A549 (cell line): ENCODE results near the gene SNAPC2. TPM values are rescaled to one million over a fixed set of nuclear protein-coding genes. Genes with fewer than 3 reads are reported as not detected.

Source experiments
- ATAC-seq, 2 experiments: fragments of 200-7000 bp in 1 of 2; fragments of >200 bp in 1 of 2; cut with Nextera tagmentation in 1 of 2; cut with Tn5 transposase in 1 of 2; 3 replicates each; pipeline versions ENCODE4 v1.8.0 to v1.9.1; 2018 to 2020; ENCODE audit warnings: mild to moderate bottlenecking in 1 of 2, moderate library complexity in 1 of 2
- CTCF ChIA-PET: fragments of 300-600 bp; sonication (Branson Sonifier 250); formaldehyde crosslinking; extraction: SDS; loops from one replicate; lab custom pipeline; 2021; ENCODE audit warnings: antibody characterized with exemption, inconsistent platforms; lab: Yijun Ruan, JAX
- POLR2A ChIA-PET: fragments of 350-600 bp; formaldehyde crosslinking; extraction: SDS; loops from one replicate; lab custom pipeline; 2021; ENCODE audit warnings: antibody characterized with exemption, inconsistent platforms; lab: Yijun Ruan, JAX
- DNase-seq, 2 experiments: peaks; one replicate each; pipeline versions ENCODE4 v3.0.0 to v3.0.0-alpha.2; 2011 to 2016; ENCODE audit warnings: low read depth in 1 of 2, low spot score in 1 of 2
- FAIRE-seq: peaks from 2 replicates; lab custom pipeline; 2011; peaks lifted over from hg19 to GRCh38; lab: Jason Lieb, UNC
- H3K27ac ChIP-seq, 2 experiments: fragments of >200 bp; sonication (Bioruptor Twin); formaldehyde crosslinking; 3 replicates each; pipeline ENCODE4 v1.5.1; 2016 to 2017
- H3K4me1 ChIP-seq: fragments of >200 bp; sonication (Bioruptor Twin); formaldehyde crosslinking; 3 replicates; pipeline ENCODE4 v1.6.1; 2016
- H3K4me2 ChIP-seq: fragments of >200 bp; sonication (Bioruptor Twin); formaldehyde crosslinking; 3 replicates; pipeline ENCODE4 v1.6.1; 2016
- H3K4me3 ChIP-seq: fragments of >200 bp; sonication (Bioruptor Twin); formaldehyde crosslinking; 3 replicates; pipeline ENCODE4 v1.5.1; 2016
- H3K9me3 ChIP-seq: fragments of >200 bp; sonication (Bioruptor Twin); formaldehyde crosslinking; 3 replicates; pipeline ENCODE4 v1.6.1; 2016
- BHLHE40 ChIP-seq: IDR thresholded peaks from 2 replicates; pipeline ENCODE4 v1.6.1; 2012; ENCODE audit warnings: low read depth, low read length, inconsistent platforms
- CBX8 ChIP-seq: fragments of 200-600 bp; sonication (generic); IDR thresholded peaks from 2 replicates; pipeline ENCODE4 v1.6.1; 2016
- EHMT2 ChIP-seq: fragments of 200-600 bp; sonication (generic); IDR thresholded peaks from 2 replicates; pipeline ENCODE4 v1.6.1; 2016; ENCODE audit warnings: antibody characterized with exemption, low read depth, mild to moderate bottlenecking, moderate library complexity
- EP300 ChIP-seq, 2 experiments: fragments of >200 bp; sonication (Bioruptor Twin); formaldehyde crosslinking; IDR thresholded peaks; 2 replicates in 1 of 2; 3 replicates in 1 of 2; pipeline ENCODE4 v1.6.1; 2016 to 2017
- ESRRA ChIP-seq: fragments of 150-350 bp; IDR thresholded peaks from 2 replicates; pipeline ENCODE4 v1.6.1; 2014; ENCODE audit warnings: mild to moderate bottlenecking, low read length, borderline replicate concordance
- FOSL2 ChIP-seq, 2 experiments: fragments of 450-650 bp in 1 of 2; fragments of >200 bp in 1 of 2; sonication (Bioruptor Twin) in 1 of 2; formaldehyde crosslinking; IDR thresholded peaks; 2 replicates each; pipeline versions ENCODE4 v1.5.0 to v1.6.1; 2016 to 2020; ENCODE audit warnings: mild to moderate bottlenecking in 1 of 2, moderate library complexity in 1 of 2
- GATA3 ChIP-seq: IDR thresholded peaks from 2 replicates; pipeline ENCODE4 v1.6.1; 2012; ENCODE audit warnings: borderline replicate concordance
- HEYL ChIP-seq: fragments of 250-450 bp; sonication (Bioruptor Pico); IDR thresholded peaks from 2 replicates; pipeline ENCODE4 v1.8.0; 2021; ENCODE audit warnings: mild to moderate bottlenecking, moderate library complexity
- HOXA7 ChIP-seq: fragments of 250-450 bp; sonication (Bioruptor Pico); IDR thresholded peaks from 2 replicates; pipeline ENCODE4 v1.5.0; 2020; ENCODE audit warnings: mild to moderate bottlenecking, moderate library complexity
- HOXB5 ChIP-seq: fragments of 250-450 bp; sonication (Bioruptor Pico); IDR thresholded peaks from 2 replicates; pipeline ENCODE4 v1.5.0; 2020; ENCODE audit warnings: mild to moderate bottlenecking, moderate library complexity
- JUN ChIP-seq, 2 experiments: fragments of >200 bp; sonication (Bioruptor Twin); formaldehyde crosslinking; IDR thresholded peaks; 2 replicates in 1 of 2; 3 replicates in 1 of 2; pipeline ENCODE4 v1.6.1; 2016 to 2017
- JUNB ChIP-seq: fragments of >200 bp; sonication (Bioruptor Twin); formaldehyde crosslinking; IDR thresholded peaks from 2 replicates; pipeline ENCODE4 v1.6.1; 2016
- KDM1A ChIP-seq: fragments of 200-600 bp; sonication (generic); IDR thresholded peaks from 2 replicates; pipeline ENCODE4 v1.6.1; 2016; ENCODE audit warnings: low read depth, mild to moderate bottlenecking
- KDM5A ChIP-seq: fragments of 200-600 bp; sonication (generic); IDR thresholded peaks from 2 replicates; pipeline ENCODE4 v1.6.1; 2016; ENCODE audit warnings: antibody characterized with exemption, mild to moderate bottlenecking
- MAX ChIP-seq: IDR thresholded peaks from 2 replicates; pipeline ENCODE4 v1.6.1; 2012
- MAZ ChIP-seq: fragments of 150-350 bp; IDR thresholded peaks from 2 replicates; pipeline ENCODE4 v1.6.1; 2014; ENCODE audit warnings: antibody characterized with exemption, low read depth, low read length, borderline replicate concordance
- NFE2L2 ChIP-seq: fragments of 150-350 bp; conservative IDR thresholded peaks from 2 replicates; pipeline ENCODE4 v1.6.1; 2014; ENCODE audit warnings: low read length
- PHF8 ChIP-seq: fragments of 200-600 bp; sonication (generic); IDR thresholded peaks from 2 replicates; pipeline ENCODE4 v1.6.1; 2016; ENCODE audit warnings: low read depth, mild to moderate bottlenecking, antibody characterized with exemption, moderate library complexity, borderline replicate concordance
- POLR2A ChIP-seq: IDR thresholded peaks from 2 replicates; pipeline ENCODE4 v1.6.1; 2012; ENCODE audit warnings: mild to moderate bottlenecking, low read length
- RAD21 ChIP-seq, 2 experiments: fragments of >200 bp in 1 of 2; sonication (Bioruptor Twin) in 1 of 2; formaldehyde crosslinking in 1 of 2; IDR thresholded peaks in 1 of 2; conservative IDR thresholded peaks in 1 of 2; 2 replicates in 1 of 2; 3 replicates in 1 of 2; pipeline ENCODE4 v1.6.1; 2012 to 2018; ENCODE audit warnings: inconsistent platforms in 1 of 2
- RFX5 ChIP-seq: fragments of 450-650 bp; IDR thresholded peaks from 2 replicates; pipeline ENCODE4 v1.7.1; 2014; ENCODE audit warnings: antibody characterized with exemption, mild to moderate bottlenecking, moderate library complexity
- RNF2 ChIP-seq: fragments of 200-600 bp; sonication (generic); IDR thresholded peaks from 2 replicates; pipeline ENCODE4 v1.6.1; 2016; ENCODE audit warnings: low read depth, mild to moderate bottlenecking, antibody characterized with exemption, moderate library complexity, borderline replicate concordance
- SMC3 ChIP-seq: fragments of >200 bp; sonication (Bioruptor Twin); formaldehyde crosslinking; IDR thresholded peaks from 3 replicates; pipeline ENCODE4 v1.6.1; 2018; ENCODE audit warnings: inconsistent platforms
- SREBF2 ChIP-seq: fragments of 450-650 bp; IDR thresholded peaks from 2 replicates; pipeline ENCODE4 v1.6.1; 2014; ENCODE audit warnings: mild to moderate bottlenecking, moderate library complexity
- USF2 ChIP-seq: fragments of 450-650 bp; IDR thresholded peaks from 2 replicates; pipeline ENCODE4 v1.6.1; 2014; ENCODE audit warnings: antibody characterized with exemption
- ZC3H11A ChIP-seq: fragments of 450-650 bp; IDR thresholded peaks from 2 replicates; pipeline ENCODE4 v1.6.1; 2014; ENCODE audit warnings: antibody characterized with exemption, mild to moderate bottlenecking
- ZFP36 ChIP-seq: fragments of 450-650 bp; IDR thresholded peaks from 2 replicates; pipeline ENCODE4 v1.6.1; 2014; ENCODE audit warnings: borderline replicate concordance; ENCODE audit not compliant: partially characterized antibody
- WGBS: methylation state at CpG from one replicate; pipeline ENCODE4 v1.1.6; 2017; ENCODE audit errors: missing lambda C conversion rate; 5-methylcytosine and 5-hydroxymethylcytosine counted together
- polyA plus RNA-seq, 4 experiments: library from polyadenylated mRNA; depleted of rRNA in 3 of 4; stranded (reverse); fragments of >200 nt; fragmentation: RNase III in 1 of 4; extraction: RNeasy Plus Mini Kit Qiagen cat#74134 plus additional on column Dnase treatment in 1 of 4; gene quantifications; 2 replicates in 3 of 4; 3 replicates in 1 of 4; pipeline ENCODE4 v1.2.3, GENCODE V29; 2011 to 2017
- TF ChIP-seq, protein P1 (sequence below): fragments of 200-600 bp; sonication (generic); IDR thresholded peaks from 2 replicates; pipeline ENCODE4 v1.6.1; 2016; ENCODE audit warnings: antibody characterized with exemption, mild to moderate bottlenecking, moderate library complexity
- TF ChIP-seq, protein P2 (sequence below): fragments of 150-350 bp; IDR thresholded peaks from 2 replicates; pipeline ENCODE4 v1.6.1; 2014; ENCODE audit warnings: low read depth, mild to moderate bottlenecking, low read length
- TF ChIP-seq, protein P3 (sequence below): fragments of >200 bp; sonication (Bioruptor Twin); formaldehyde crosslinking; IDR thresholded peaks from 2 replicates; pipeline ENCODE4 v1.6.1; 2016

The SNAPC2 gene
- polyA plus RNA-seq, 2 of the 4 experiments (the other 2 are of a cell fraction), result 9.2 to 13.8 TPM

- ChIA-PET POLR2A (no interaction called here), CTCF (interaction anchor here (1.7 kb wide), 1 partner anchor 11 kb away, joined by 7 read pairs; no protein-coding TSS in a partner anchor)
- H3K4me3 ChIP-seq, result no peak overlapping the region
- H3K27ac ChIP-seq, result no peak overlapping the region
- H3K9me3 ChIP-seq, result no peaks in the 10 kb centered on the region
- H3K4me1 ChIP-seq, result peaks cover 8% of the 10 kb centered on the region
- FAIRE-seq, result no peak
- TF ChIP-seq KDM5A (no peak), BHLHE40 (no peak), CBX8 (no peak), GATA3 (no peak), SREBF2 (no peak), KDM1A (no peak), USF2 (no peak), RAD21 (conservative IDR thresholded peaks at IDR 0.05 in 1 of 2, IDR thresholded peaks at IDR 0.05 in 1 of 2) (no peak), EP300 (IDR thresholded peaks at IDR 0.05) (no peak), ZFP36 (no peak), HOXB5 (CRISPR knock-in tag) (no peak), POLR2A (no peak), ESRRA (no peak), HEYL (no peak), ZC3H11A (no peak), JUN (IDR thresholded peaks at IDR 0.05) (no peak), NFE2L2 (no peak), SMC3 (no peak)
- TF ChIP-seq, protein P1, sequence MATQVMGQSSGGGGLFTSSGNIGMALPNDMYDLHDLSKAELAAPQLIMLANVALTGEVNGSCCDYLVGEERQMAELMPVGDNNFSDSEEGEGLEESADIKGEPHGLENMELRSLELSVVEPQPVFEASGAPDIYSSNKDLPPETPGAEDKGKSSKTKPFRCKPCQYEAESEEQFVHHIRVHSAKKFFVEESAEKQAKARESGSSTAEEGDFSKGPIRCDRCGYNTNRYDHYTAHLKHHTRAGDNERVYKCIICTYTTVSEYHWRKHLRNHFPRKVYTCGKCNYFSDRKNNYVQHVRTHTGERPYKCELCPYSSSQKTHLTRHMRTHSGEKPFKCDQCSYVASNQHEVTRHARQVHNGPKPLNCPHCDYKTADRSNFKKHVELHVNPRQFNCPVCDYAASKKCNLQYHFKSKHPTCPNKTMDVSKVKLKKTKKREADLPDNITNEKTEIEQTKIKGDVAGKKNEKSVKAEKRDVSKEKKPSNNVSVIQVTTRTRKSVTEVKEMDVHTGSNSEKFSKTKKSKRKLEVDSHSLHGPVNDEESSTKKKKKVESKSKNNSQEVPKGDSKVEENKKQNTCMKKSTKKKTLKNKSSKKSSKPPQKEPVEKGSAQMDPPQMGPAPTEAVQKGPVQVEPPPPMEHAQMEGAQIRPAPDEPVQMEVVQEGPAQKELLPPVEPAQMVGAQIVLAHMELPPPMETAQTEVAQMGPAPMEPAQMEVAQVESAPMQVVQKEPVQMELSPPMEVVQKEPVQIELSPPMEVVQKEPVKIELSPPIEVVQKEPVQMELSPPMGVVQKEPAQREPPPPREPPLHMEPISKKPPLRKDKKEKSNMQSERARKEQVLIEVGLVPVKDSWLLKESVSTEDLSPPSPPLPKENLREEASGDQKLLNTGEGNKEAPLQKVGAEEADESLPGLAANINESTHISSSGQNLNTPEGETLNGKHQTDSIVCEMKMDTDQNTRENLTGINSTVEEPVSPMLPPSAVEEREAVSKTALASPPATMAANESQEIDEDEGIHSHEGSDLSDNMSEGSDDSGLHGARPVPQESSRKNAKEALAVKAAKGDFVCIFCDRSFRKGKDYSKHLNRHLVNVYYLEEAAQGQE, result no peak
- TF ChIP-seq, protein P2, sequence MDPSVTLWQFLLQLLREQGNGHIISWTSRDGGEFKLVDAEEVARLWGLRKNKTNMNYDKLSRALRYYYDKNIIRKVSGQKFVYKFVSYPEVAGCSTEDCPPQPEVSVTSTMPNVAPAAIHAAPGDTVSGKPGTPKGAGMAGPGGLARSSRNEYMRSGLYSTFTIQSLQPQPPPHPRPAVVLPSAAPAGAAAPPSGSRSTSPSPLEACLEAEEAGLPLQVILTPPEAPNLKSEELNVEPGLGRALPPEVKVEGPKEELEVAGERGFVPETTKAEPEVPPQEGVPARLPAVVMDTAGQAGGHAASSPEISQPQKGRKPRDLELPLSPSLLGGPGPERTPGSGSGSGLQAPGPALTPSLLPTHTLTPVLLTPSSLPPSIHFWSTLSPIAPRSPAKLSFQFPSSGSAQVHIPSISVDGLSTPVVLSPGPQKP, result no peak
- no peak for DNase-seq
- H3K4me2 ChIP-seq, result no peak overlapping the region
- no peak for ATAC-seq
- 88% methylated on average over 5 of the region's 10 CpGs for WGBS
Observed at GRCh38 chr19:7905859-7906258, 14.3 kb upstream of the SNAPC2 start.

GRCh38 chr19:7907122-7907521, 13.0 kb upstream of the SNAPC2 start:
- peaks cover 8% of the 10 kb centered on the region for H3K4me1 ChIP-seq
- DNase-seq (no peak), FAIRE-seq (no peak), ATAC-seq (no peak)
- H3K4me2 ChIP-seq, result no peak overlapping the region
- no peaks in the 10 kb centered on the region for H3K9me3 ChIP-seq
- CTCF ChIA-PET, result interaction anchor here (1.7 kb wide), 1 partner anchor 10 kb away, joined by 7 read pairs; no protein-coding TSS in a partner anchor
- POLR2A ChIA-PET, result interaction anchor here (0.7 kb wide), 1 partner anchor 10 kb away, joined by 3 read pairs; no protein-coding TSS in a partner anchor
- no peak for TF ChIP-seq EHMT2
- no peak for TF ChIP-seq MAX
- TF ChIP-seq GATA3, result no peak
- TF ChIP-seq FOSL2 (IDR thresholded peaks at IDR 0.05), result no peak
- TF ChIP-seq FOSL2 (CRISPR knock-in tag; IDR thresholded peaks at IDR 0.05), result no peak
- TF ChIP-seq, protein P3, sequence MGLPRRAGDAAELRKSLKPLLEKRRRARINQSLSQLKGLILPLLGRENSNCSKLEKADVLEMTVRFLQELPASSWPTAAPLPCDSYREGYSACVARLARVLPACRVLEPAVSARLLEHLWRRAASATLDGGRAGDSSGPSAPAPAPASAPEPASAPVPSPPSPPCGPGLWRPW, result no peak
- TF ChIP-seq ZFP36, result no peak
- no peak for TF ChIP-seq MAZ
- TF ChIP-seq, protein P2, result no peak
- no peak for TF ChIP-seq EP300 (IDR thresholded peaks at IDR 0.05)
- no peak for TF ChIP-seq HOXA7 (CRISPR knock-in tag)
- no peak for TF ChIP-seq RFX5
- TF ChIP-seq JUNB, result no peak
- no peak for TF ChIP-seq JUN (IDR thresholded peaks at IDR 0.05)
- no peak for TF ChIP-seq ZC3H11A
- no peak for TF ChIP-seq PHF8
- TF ChIP-seq POLR2A, result no peak; the same call in 1 of the 2 replicates
- no peak for TF ChIP-seq ESRRA
- TF ChIP-seq RNF2, result no peak
- WGBS, result 94% methylated on average over 19 of the region's 19 CpGs
- H3K4me3 ChIP-seq, result no peak overlapping the region
- no peak overlapping the region for H3K27ac ChIP-seq
